Hepatocyte (in vitro differentiated cells): ENCODE results near the gene BBOX1. TPM values are rescaled to one million over a fixed set of nuclear protein-coding genes. Genes with fewer than 3 reads are reported as not detected.

Source experiments
- DNase-seq: peaks from one replicate; pipeline ENCODE4 v3.0.0-alpha.2; 2016; ENCODE audit warnings: low spot score
- H2AFZ ChIP-seq: fragments of 200-600 bp; sonication (generic); 2 replicates; pipeline ENCODE4 v1.6.0; 2016; ENCODE audit warnings: antibody characterized with exemption, mild to moderate bottlenecking
- H3K27ac ChIP-seq: fragments of 200-600 bp; sonication (generic); 2 replicates; pipeline ENCODE4 v1.5.1; 2016; ENCODE audit warnings: mild to moderate bottlenecking
- H3K27me3 ChIP-seq: fragments of 200-600 bp; sonication (generic); 2 replicates; pipeline ENCODE4 v1.6.1; 2016
- H3K36me3 ChIP-seq: fragments of 200-600 bp; sonication (generic); replicated peaks from 2 replicates; pipeline ENCODE4 v1.5.1; 2016; ENCODE audit warnings: low read depth; ENCODE audit not compliant: insufficient read depth
- H3K4me1 ChIP-seq: fragments of 200-600 bp; sonication (generic); 2 replicates; pipeline ENCODE4 v1.5.1; 2016; ENCODE audit warnings: mild to moderate bottlenecking, moderate library complexity; ENCODE audit not compliant: insufficient read depth
- H3K4me2 ChIP-seq: fragments of 200-600 bp; sonication (generic); 2 replicates; pipeline ENCODE4 v1.6.0; 2016
- H3K4me3 ChIP-seq: fragments of 200-600 bp; sonication (generic); 2 replicates; pipeline ENCODE4 v1.5.1; 2016; ENCODE audit warnings: mild to moderate bottlenecking
- H3K79me2 ChIP-seq: fragments of 200-600 bp; sonication (generic); 2 replicates; pipeline ENCODE4 v1.6.0; 2017; ENCODE audit warnings: mild to moderate bottlenecking
- H3K9me2 ChIP-seq: fragments of 200-600 bp; sonication (generic); replicated peaks from 2 replicates; pipeline ENCODE4 v1.6.0; 2017; ENCODE audit warnings: mild to moderate bottlenecking; ENCODE audit not compliant: insufficient read depth
- H3K9me3 ChIP-seq: fragments of 200-600 bp; sonication (generic); 2 replicates; pipeline ENCODE4 v1.5.1; 2016; ENCODE audit warnings: low read depth, mild to moderate bottlenecking
- H4K20me1 ChIP-seq: fragments of 200-600 bp; sonication (generic); 2 replicates; pipeline ENCODE4 v1.6.0; 2016; ENCODE audit warnings: mild to moderate bottlenecking; ENCODE audit not compliant: insufficient read depth, poor library complexity, severe bottlenecking
- EZH2 ChIP-seq: fragments of 200-600 bp; sonication (generic); IDR thresholded peaks from 2 replicates; pipeline ENCODE4 v1.6.1; 2016; ENCODE audit warnings: antibody characterized with exemption, mild to moderate bottlenecking, borderline replicate concordance
- EZH2phosphoT487 ChIP-seq: fragments of 200-600 bp; sonication (generic); IDR thresholded peaks from one replicate; pipeline ENCODE4 v1.6.1; 2018; ENCODE audit warnings: antibody characterized with exemption, mild to moderate bottlenecking, low read depth, moderate library complexity; ENCODE audit not compliant: unreplicated experiment, severe bottlenecking
- WGBS: methylation state at CpG from one replicate; pipeline ENCODE4 v1.1.6; 2016; ENCODE audit warnings: low lambda C conversion rate; ENCODE audit errors: missing lambda C conversion rate; 5-methylcytosine and 5-hydroxymethylcytosine counted together
- polyA plus RNA-seq: library from polyadenylated mRNA; unstranded; fragments of >200 nt; fragmentation: Nextera tagmentation; extraction: Ambion mirVana; gene quantifications from 2 replicates; pipeline ENCODE4 v1.2.1, GENCODE V29; 2016
- total RNA-seq: library from RNA; depleted of rRNA; stranded (reverse); fragments of >200 nt; gene quantifications from 2 replicates; pipeline ENCODE4 v1.2.3, GENCODE V29; 2014
- TF ChIP-seq, protein P1 (sequence below): fragments of 200-600 bp; sonication (generic); IDR thresholded peaks from 2 replicates; pipeline ENCODE4 v1.5.1; 2016; ENCODE audit warnings: antibody characterized with exemption, mild to moderate bottlenecking; ENCODE audit not compliant: poor library complexity

The BBOX1 gene
- total and polyA plus RNA-seq, 2 experiments from 2014 or later, result 0.56 to 1.6 TPM

DNA sequence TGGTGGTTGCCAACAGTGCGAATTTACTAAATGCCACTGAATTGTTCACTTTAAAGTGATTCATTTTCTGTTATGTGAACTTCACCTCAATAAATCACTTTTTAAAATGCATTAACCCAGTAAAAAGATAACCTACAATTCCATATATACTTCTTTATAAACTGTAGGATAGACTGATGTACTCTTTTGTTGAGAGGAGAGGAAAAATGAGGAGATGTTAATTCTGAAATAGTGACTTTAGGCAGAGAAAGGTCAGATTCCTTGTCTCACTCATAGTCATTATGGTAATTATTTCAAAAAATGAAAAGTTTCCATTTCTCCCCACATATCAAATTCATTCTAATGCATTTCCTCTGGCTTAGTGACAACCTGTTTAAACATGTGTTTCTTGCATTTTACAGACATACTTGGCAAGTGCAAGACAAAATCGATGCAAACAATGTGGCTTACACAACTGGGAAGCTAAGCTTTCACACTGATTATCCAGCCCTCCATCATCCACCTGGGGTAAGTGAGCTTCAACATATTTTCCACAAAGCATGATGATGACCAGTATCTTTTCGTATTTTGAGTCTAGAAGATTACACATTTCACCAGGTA lies 74.5 kb downstream of the BBOX1 start:
- no peak overlapping the region for H3K4me2 ChIP-seq
- H3K27ac ChIP-seq, result no peak overlapping the region
- H2AFZ ChIP-seq, result no peak overlapping the region
- WGBS, result 82% methylated on average over 3 of the region's 3 CpGs
- H3K4me3 ChIP-seq, result no peak overlapping the region
- H3K9me3 ChIP-seq, result no peaks in the 10 kb centered on the region
- no peaks in the 10 kb centered on the region for H3K36me3 ChIP-seq
- H3K4me1 ChIP-seq, result no peaks in the 10 kb centered on the region
- no peak for DNase-seq
- H3K9me2 ChIP-seq, result no peaks in the 10 kb centered on the region
- TF ChIP-seq, protein P1, sequence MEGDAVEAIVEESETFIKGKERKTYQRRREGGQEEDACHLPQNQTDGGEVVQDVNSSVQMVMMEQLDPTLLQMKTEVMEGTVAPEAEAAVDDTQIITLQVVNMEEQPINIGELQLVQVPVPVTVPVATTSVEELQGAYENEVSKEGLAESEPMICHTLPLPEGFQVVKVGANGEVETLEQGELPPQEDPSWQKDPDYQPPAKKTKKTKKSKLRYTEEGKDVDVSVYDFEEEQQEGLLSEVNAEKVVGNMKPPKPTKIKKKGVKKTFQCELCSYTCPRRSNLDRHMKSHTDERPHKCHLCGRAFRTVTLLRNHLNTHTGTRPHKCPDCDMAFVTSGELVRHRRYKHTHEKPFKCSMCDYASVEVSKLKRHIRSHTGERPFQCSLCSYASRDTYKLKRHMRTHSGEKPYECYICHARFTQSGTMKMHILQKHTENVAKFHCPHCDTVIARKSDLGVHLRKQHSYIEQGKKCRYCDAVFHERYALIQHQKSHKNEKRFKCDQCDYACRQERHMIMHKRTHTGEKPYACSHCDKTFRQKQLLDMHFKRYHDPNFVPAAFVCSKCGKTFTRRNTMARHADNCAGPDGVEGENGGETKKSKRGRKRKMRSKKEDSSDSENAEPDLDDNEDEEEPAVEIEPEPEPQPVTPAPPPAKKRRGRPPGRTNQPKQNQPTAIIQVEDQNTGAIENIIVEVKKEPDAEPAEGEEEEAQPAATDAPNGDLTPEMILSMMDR, result no peak
- TF ChIP-seq EZH2 (no peak), EZH2phosphoT487 (no peak)
- H4K20me1 ChIP-seq, result no peaks in the 10 kb centered on the region
- H3K27me3 ChIP-seq, result no peaks in the 10 kb centered on the region
- no peaks in the 10 kb centered on the region for H3K79me2 ChIP-seq

- no peaks in the 10 kb centered on the region for H3K27me3 ChIP-seq
- no peaks in the 10 kb centered on the region for H3K36me3 ChIP-seq
- no peak overlapping the region for H2AFZ ChIP-seq
- WGBS, result 57% methylated on average over 1 of the region's 1 CpG
- TF ChIP-seq, protein P1, result no peak
- no peak for TF ChIP-seq EZH2phosphoT487
- no peak for TF ChIP-seq EZH2
- H3K4me2 ChIP-seq, result no peak overlapping the region
- H3K9me2 ChIP-seq, result no peaks in the 10 kb centered on the region
- H3K79me2 ChIP-seq, result no peaks in the 10 kb centered on the region
- H3K4me1 ChIP-seq, result no peaks in the 10 kb centered on the region
- no peak overlapping the region for H3K4me3 ChIP-seq
- no peaks in the 10 kb centered on the region for H3K9me3 ChIP-seq
- DNase-seq, result no peak
- no peak overlapping the region for H3K27ac ChIP-seq
- no peaks in the 10 kb centered on the region for H4K20me1 ChIP-seq
These were observed 76.1 kb downstream of the BBOX1 start for GRCh38 chr11:27116684-27117083.

DNA sequence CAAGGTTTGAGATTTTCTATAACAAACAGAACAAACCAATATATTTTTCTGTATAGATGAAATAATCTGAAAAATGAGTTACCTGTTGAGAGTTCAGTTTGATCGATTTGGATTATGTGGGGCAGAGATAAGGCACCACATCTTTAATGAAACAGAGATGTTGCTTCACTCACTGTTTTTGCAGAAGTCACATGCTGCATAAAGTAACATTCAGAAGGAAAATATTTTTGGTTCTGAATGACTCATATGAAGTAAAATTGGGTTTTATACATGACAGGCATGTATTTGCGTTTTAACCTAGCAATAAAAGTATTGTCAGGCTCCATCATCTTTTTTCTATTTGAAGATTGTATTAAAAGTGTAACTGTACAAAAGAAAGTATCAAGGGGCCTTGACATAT lies 77.8 kb downstream of the BBOX1 start:
- Histone ChIP-seq H3K4me2 (no peak overlapping the region), H3K4me1 (no peaks in the 10 kb centered on the region), H3K9me3 (no peaks in the 10 kb centered on the region), H3K27me3 (no peaks in the 10 kb centered on the region), H3K27ac (no peak overlapping the region), H3K36me3 (no peaks in the 10 kb centered on the region), H3K79me2 (no peaks in the 10 kb centered on the region), H2AFZ (no peak overlapping the region), H4K20me1 (no peaks in the 10 kb centered on the region), H3K4me3 (no peak overlapping the region), H3K9me2 (no peaks in the 10 kb centered on the region)
- 90% methylated on average over 2 of the region's 2 CpGs for WGBS
- TF ChIP-seq EZH2 (no peak), EZH2phosphoT487 (no peak)
- TF ChIP-seq, protein P1, result no peak
- DNase-seq, result no peak

DNA sequence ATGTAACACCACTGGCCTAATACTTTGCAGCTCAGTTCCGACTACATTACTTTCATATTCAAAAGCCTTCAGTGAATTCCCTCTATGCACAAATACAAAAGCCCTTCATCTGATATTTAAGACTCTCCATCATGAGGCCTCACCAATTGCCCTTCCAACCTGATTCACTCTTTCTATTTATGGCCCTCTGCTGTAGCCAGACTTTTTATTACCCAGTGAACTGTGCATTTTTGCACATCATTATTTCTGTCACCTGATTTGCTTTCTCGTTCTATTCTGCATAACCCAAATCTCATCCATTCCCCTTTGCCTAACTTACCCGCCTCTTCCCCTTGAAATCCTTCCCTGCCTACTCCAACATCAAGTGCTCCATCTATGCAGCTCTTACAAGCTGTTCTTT lies 78.3 kb downstream of the BBOX1 start:
- Histone ChIP-seq H3K36me3 (no peaks in the 10 kb centered on the region), H3K27ac (no peak overlapping the region), H2AFZ (no peak overlapping the region), H3K4me3 (no peak overlapping the region), H3K4me2 (no peak overlapping the region), H3K9me3 (no peaks in the 10 kb centered on the region), H3K79me2 (no peaks in the 10 kb centered on the region), H3K4me1 (no peaks in the 10 kb centered on the region), H4K20me1 (no peaks in the 10 kb centered on the region), H3K27me3 (no peaks in the 10 kb centered on the region), H3K9me2 (no peaks in the 10 kb centered on the region)
- 91% methylated on average over 3 of the region's 3 CpGs for WGBS
- no peak for DNase-seq
- no peak for TF ChIP-seq EZH2phosphoT487
- TF ChIP-seq EZH2, result no peak
- TF ChIP-seq, protein P1, result no peak
